Kidney (tissue), 14 donors: ENCODE results near the gene TAX1BP3. TPM values are rescaled to one million over a fixed set of nuclear protein-coding genes. Genes with fewer than 3 reads are reported as not detected.
A peak's percentile ranks its signal among the peaks of the same experiment; 100 is the strongest.

Source experiments
- DNase-seq, 5 donors: peaks; one replicate each; pipeline ENCODE4 v3.0.0-alpha.2; 2013 to 2020
- FAIRE-seq: peaks from 2 replicates; lab custom pipeline; 2012; peaks lifted over from hg19 to GRCh38; lab: Jason Lieb, UNC
- H3K27ac ChIP-seq, 2 donors: one replicate each; pipeline ENCODE4 v1.7.0; 2013; ENCODE audit warnings: low read depth in 2 of 2, low read length in 2 of 2, inconsistent platforms in 1 of 2
- H3K27me3 ChIP-seq: one replicate; pipeline ENCODE4 v1.7.1; 2013; ENCODE audit warnings: low read length, inconsistent platforms; ENCODE audit not compliant: control insufficient read depth, insufficient read depth
- H3K36me3 ChIP-seq, 3 donors: one replicate each; pipeline versions ENCODE4 v1.7.0 to v1.7.1; 2013; ENCODE audit warnings: low read length in 3 of 3, control low read depth in 1 of 3, inconsistent platforms in 1 of 3; ENCODE audit not compliant: insufficient read depth in 3 of 3, control insufficient read depth in 2 of 3
- H3K4me1 ChIP-seq, 3 donors: one replicate each; pipeline versions ENCODE4 v1.7.0 to v1.7.1; 2013; ENCODE audit warnings: low read length in 3 of 3, inconsistent platforms in 1 of 3, low read depth in 1 of 3; ENCODE audit not compliant: control insufficient read depth in 2 of 3, insufficient read depth in 2 of 3
- H3K4me3 ChIP-seq, 3 donors: one replicate each; pipeline versions ENCODE4 v1.7.0 to v1.8.1; 2013; ENCODE audit warnings: low read length in 3 of 3, control low read depth in 1 of 3, inconsistent platforms in 1 of 3
- H3K9ac ChIP-seq, 3 donors: one replicate each; pipeline versions ENCODE4 v1.7.0 to v1.7.1; 2013; ENCODE audit warnings: low read length in 3 of 3, control low read depth in 1 of 3, inconsistent platforms in 1 of 3
- H3K9me3 ChIP-seq, 3 donors: one replicate each; pipeline versions ENCODE4 v1.7.0 to v1.7.1; 2013; ENCODE audit warnings: low read length in 3 of 3, control low read depth in 1 of 3, inconsistent platforms in 1 of 3; ENCODE audit not compliant: control insufficient read depth in 2 of 3, insufficient read depth in 1 of 3
- CTCF ChIP-seq: IDR thresholded peaks from 3 replicates; pipeline ENCODE4 v1.5.1; 2012; ENCODE audit warnings: mild to moderate bottlenecking, moderate library complexity, borderline replicate concordance; ENCODE audit not compliant: insufficient read depth; ENCODE audit errors: extremely low read depth
- intact Hi-C: fragments of 100-400 bp; cut with DNase I; formaldehyde crosslinking; loops from one replicate; pipeline ENCODE4 v1.11.1; 2022
- polyA plus RNA-seq: library from polyadenylated mRNA; stranded (reverse); fragments of 350-450 nt; fragmentation: Illumina TruSeq; extraction: RNeasy Lipid Tissue Mini Kit (QIAGEN cat#74804); gene quantifications from one replicate; pipeline ENCODE4 v1.2.3, GENCODE V29; 2014; ENCODE audit warnings: low read depth, low replicate concordance; ENCODE audit not compliant: insufficient read depth
- total RNA-seq: library from RNA; stranded (reverse); fragmentation: NEBNext Ultra II Directional; extraction: Animal tissue kit (Norgen Biotek cat#: 25700); gene quantifications from one replicate; pipeline ENCODE4 v1.2.1, GENCODE V29; 2021
- donor health status: control.
- donor health status: control.
- donor health status: control.
- donor health status: control.
- donor health status: control.
- donor health status: DM: yes; HTN: yes; CAD: no.
- donor health status: Normal renal cell carcinoma (clear cell type).

The TAX1BP3 gene
- total and polyA plus RNA-seq, 2 donors from 2014 or later = 128 to 158 TPM

GRCh38 chr17:3635474-3636153 is 32.8 kb downstream of the TAX1BP3 start:
- peaks cover 2 to 4% (median 4%) of the 10 kb centered on the region in 3 donors for H3K36me3 ChIP-seq
- no peaks in the 10 kb centered on the region for H3K27me3 ChIP-seq
- FAIRE-seq = no peak
- H3K4me1 ChIP-seq = peaks cover 0 to 14% (median 3%) of the 10 kb centered on the region in 3 donors
- no peak for TF ChIP-seq CTCF
- peak overlapping the region; percentile 59 to 87 (median 69) for H3K4me3 ChIP-seq
- H3K27ac ChIP-seq = peak overlapping the region; percentile 33 to 88
- intact Hi-C loops = no loop called here
- peak in 4 of 5 donors; percentile 54 to 75 (median 71) for DNase-seq
- no peaks in the 10 kb centered on the region for H3K9me3 ChIP-seq
- H3K9ac ChIP-seq = peak overlapping the region; percentile 50 to 84 (median 53)

GRCh38 chr17:3632287-3632686 is 36.1 kb downstream of the TAX1BP3 start:
- no peak overlapping the region for H3K9ac ChIP-seq
- peaks cover 2 to 15% (median 14%) of the 10 kb centered on the region in 3 donors for H3K36me3 ChIP-seq
- H3K4me1 ChIP-seq = peaks cover 0 to 5% (median 0%) of the 10 kb centered on the region in 3 donors
- H3K9me3 ChIP-seq = no peaks in the 10 kb centered on the region
- FAIRE-seq (no peak), DNase-seq (no peak)
- no peaks in the 10 kb centered on the region for H3K27me3 ChIP-seq
- no peak for TF ChIP-seq CTCF
- intact Hi-C loops = no loop called here
- no peak overlapping the region for H3K27ac ChIP-seq
- no peak overlapping the region for H3K4me3 ChIP-seq

- Histone ChIP-seq H3K4me3 (no peak overlapping the region), H3K9me3 (no peaks in the 10 kb centered on the region), H3K4me1 (peaks cover 0 to 2% (median 0%) of the 10 kb centered on the region in 3 donors), H3K27ac (no peak overlapping the region), H3K36me3 (peaks cover 2 to 20% (median 15%) of the 10 kb centered on the region in 3 donors), H3K9ac (no peak overlapping the region), H3K27me3 (no peaks in the 10 kb centered on the region)
- FAIRE-seq (no peak), DNase-seq (no peak)
- TF ChIP-seq CTCF = no peak
- intact Hi-C loops = no loop called here
Measured at GRCh38 chr17:3630781-3631180, 37.6 kb downstream of the TAX1BP3 start.

GRCh38 chr17:3627769-3628167 is 40.6 kb downstream of the TAX1BP3 start:
- intact Hi-C loops = no loop called here
- H3K4me1 ChIP-seq = no peaks in the 10 kb centered on the region
- no peak for DNase-seq
- no peaks in the 10 kb centered on the region for H3K9me3 ChIP-seq
- H3K27me3 ChIP-seq = no peaks in the 10 kb centered on the region
- no peak for TF ChIP-seq CTCF
- H3K4me3 ChIP-seq = no peak overlapping the region
- no peak overlapping the region for H3K27ac ChIP-seq
- no peak for FAIRE-seq
- H3K9ac ChIP-seq = no peak overlapping the region
- peaks cover 2 to 35% (median 30%) of the 10 kb centered on the region in 3 donors for H3K36me3 ChIP-seq
